ENCODE data around the gene TMEM130.

- TF ChIP-seq EZH2 (IDR thresholded peaks at IDR 0.05; ENCODE audit: borderline replicate concordance), result no peak
- TF ChIP-seq CTCF (IDR thresholded peaks at IDR 0.05; ENCODE audit: poor library complexity), result no peak
Measured at GRCh38 chr7:98900815-98901214, 31.0 kb upstream of the TMEM130 start.
